NCI-H446 (cell line): ENCODE results near the gene TSEN34.
"Not testable (repeated sequence)": the region's sequence is repeated elsewhere in the genome, so short reads cannot be mapped to it uniquely, and the experiment has no call there.

Experiments used
- DNase-seq, 2 experiments: peaks; one replicate each; lab custom pipeline; 2025; lab: John Stamatoyannopoulos, UW

TSEN34 gene

GRCh38 chr19:54239491-54240371, 48.6 kb downstream of the TSEN34 start:
- not testable (repeated sequence) for DNase-seq

DNA sequence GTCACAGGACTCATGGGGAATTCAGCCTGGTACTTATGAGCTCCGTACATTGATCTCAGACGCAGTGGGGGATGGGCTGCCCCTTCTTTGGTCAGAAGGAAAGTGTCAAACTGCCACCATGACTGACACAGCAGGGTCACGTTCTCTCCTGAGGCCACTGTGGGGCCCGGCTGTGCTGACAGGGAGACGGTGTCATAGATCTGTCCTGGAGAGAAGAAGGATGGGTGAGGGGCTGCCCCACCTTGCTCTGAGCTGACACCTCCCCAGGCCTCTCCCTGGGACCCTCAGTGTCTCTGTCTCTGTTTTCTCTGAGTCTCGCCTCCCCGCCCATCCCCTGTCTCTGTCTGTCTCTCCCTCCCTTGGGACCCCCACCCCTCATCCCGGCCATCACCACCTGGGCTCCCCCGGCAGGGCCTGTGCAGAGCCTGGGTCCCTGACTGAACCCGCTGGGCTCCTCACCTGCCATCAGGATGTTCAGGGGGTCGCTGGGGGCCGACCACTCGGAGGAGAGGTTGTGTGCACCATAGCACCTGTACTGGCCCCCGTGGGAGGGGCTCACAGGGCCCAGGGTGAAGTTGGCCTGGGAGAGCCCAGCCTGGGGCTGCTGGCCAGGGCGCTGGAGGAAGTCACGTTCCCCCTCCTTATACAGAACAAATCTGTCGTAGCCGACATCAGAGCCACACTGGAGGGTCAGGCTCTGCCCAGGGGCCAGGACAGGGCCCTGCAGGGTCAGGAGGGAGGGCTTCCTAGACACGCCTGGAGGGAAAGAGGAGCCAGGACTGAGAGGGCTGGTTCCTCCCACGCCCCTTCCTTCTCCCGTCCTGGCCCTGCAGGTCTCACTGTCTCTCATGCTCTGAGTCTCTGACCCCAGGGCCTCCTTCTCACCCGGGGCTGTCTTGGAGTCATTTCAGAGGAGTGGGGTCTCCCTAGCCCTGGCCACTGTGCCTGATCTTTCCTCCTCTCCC, 49.5 kb downstream of the TSEN34 start:
- DNase-seq = not testable (repeated sequence)

DNA sequence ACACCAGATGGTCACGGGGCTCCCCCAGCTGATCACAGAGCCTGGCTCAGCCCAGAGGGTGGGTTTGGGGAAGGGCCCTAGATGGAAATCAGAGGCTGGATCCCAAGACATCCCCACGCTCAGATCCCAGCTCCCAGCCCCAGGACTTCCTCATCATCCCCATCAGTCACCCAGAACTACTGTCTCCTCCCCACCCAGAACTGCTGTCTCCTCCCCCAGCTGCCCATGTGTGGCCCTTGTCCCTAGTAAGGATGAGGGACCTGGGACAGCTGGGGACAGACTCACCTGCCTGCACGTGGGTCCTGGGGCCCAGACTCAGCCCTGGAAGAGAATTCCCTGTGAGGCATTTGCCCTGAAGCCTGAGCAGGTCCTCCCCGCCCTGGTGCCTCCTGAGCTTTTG, 51.1 kb downstream of the TSEN34 start:
- not testable (repeated sequence) for DNase-seq

DNA sequence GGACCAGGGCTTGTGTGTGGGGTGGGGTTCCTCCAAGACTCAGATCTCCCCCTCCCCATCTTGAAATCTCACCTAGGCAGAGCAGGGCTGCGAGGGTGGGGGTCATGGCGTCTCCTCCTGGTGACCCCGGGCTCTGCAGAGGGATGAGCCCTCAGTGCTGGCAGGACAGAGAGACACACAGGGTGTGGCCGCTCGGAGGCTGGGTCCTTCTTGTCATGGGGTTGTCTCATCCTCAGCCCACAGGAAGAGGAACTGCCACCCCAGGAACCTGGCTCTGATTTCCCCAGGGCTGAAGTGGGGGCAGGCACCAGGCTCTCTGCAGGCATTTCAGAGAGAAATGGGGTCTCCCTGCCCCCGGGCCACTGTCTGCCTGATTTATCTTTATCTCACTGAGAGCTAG, 51.5 kb downstream of the TSEN34 start, which contains the start of gene LILRA6:
Gene LILRA6 (minus strand): TSS at position 145 of the 400 bp plus-strand sequence.
- not testable (repeated sequence) for DNase-seq

DNA sequence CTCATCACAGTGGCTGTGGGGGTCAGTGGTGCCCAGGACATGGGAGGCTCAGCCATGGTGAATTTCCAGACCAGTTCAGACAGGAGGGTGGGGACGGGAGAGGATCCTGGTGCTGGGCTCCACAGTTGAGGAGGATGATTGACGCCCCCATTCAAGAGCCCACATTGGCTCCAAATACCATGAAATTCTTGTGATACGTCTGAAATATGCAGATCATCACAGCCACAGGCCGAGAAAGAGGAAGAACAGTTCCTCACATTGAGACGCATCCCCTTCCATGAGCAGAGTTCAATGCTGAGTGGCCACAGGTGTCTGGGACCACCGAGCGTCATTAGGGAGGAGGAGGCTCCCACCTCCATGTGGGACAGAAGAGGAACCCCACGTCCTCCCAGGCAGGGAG, 52.7 kb downstream of the TSEN34 start:
- not testable (repeated sequence) for DNase-seq
